ENCODE measurements around the gene LIPT1. TPM values are rescaled to one million over a fixed set of nuclear protein-coding genes. Genes with fewer than 3 reads are reported as not detected.
A peak's percentile ranks its signal among the peaks of the same experiment; 100 is the strongest.

The LIPT1 gene
- 3.2 and 4.2 TPM in 2 replicates for total RNA-seq (2012; rRNA removed)
- 2.6 and 3.5 TPM in 2 replicates for polyA plus RNA-seq (2012; rRNA removed)
- polyA plus RNA-seq (2012; cell fraction: cytosol; rRNA removed) = 0.78 and 1.0 TPM in 2 replicates
- 3.6 and 8.5 TPM in 2 replicates for polyA plus RNA-seq (2012; cell fraction: nucleus; rRNA removed; ENCODE audit: low replicate concordance)
- percentile 62 among the genes with signal in this experiment for Bru-seq, nascent RNA
- percentile 59 among the genes with signal in this experiment for BruChase-seq, experiment 1, labeled RNA remaining after a 6-hour chase
- BruChase-seq, experiment 2, labeled RNA remaining after a 2-hour chase = percentile 66 among the genes with signal in this experiment
- long read RNA-seq, partial matches to known transcripts = 0 of 2 reads
- long read RNA-seq, other reads (novel, unspliced or antisense) = 0 of 2 reads

GRCh38 chr2:99154643-99155536 is at the start of gene LIPT1, which contains the start of gene TSGA10:
Gene LIPT1 (plus strand): TSS chr2:99154967. CDS start chr2:99161958, 6,991 bp downstream.
Gene TSGA10 (minus strand): TSS chr2:99154942. CDS start chr2:99109439, 45,503 bp downstream.
- dilution Hi-C loops (cut with HindIII; ENCODE audit: low sequenced_read_pairs, unreplicated experiment) (no loop called here), intact Hi-C loops (cut with micrococcal nuclease) (loop anchor here (2.0 kb wide), 1 partner anchor 336 kb away; the partner anchor contains the start of gene REV1), in situ Hi-C loops (cut with MboI; ENCODE audit: low sequenced_read_pairs) (loop anchor here (25.0 kb wide), 1 partner anchor 1107 kb away; no protein-coding TSS in a partner anchor)
- Histone ChIP-seq H3K27me3 (ENCODE audit: control insufficient read depth, insufficient read depth, low read length) (no peaks in the 10 kb centered on the region), H3K4me2 (ENCODE audit: low read depth, low read length) (peak within 1 kb of the TSS; percentile 93), H3K9me3 (ENCODE audit: control insufficient read depth, insufficient read depth, low read length) (no peaks in the 10 kb centered on the region), H2BK20ac (ENCODE audit: low read depth, low read length) (no peak within 1 kb of the TSS; the same call in 1 of the 2 replicates), H2BK120ac (ENCODE audit: low read depth, low read length) (peak within 1 kb of the TSS; percentile 35), H4K91ac (ENCODE audit: insufficient read depth, low read depth, low read length) (peak within 1 kb of the TSS; percentile 77), H3K79me1 (ENCODE audit: low read depth in 1 of 2, low read length in 2 of 2) (peaks cover 15 to 20% of the 10 kb centered on the region in 2 experiments), H3K4ac (ENCODE audit: low read depth, low read length) (peak within 1 kb of the TSS; percentile 86), H3K14ac (replicated peaks; ENCODE audit: low read depth, low read length) (peak within 1 kb of the TSS; percentile 86), H3K9me1 (ENCODE audit: insufficient read depth, low read length) (no peaks in the 10 kb centered on the region), H4K5ac (ENCODE audit: low read depth, low read length) (peak within 1 kb of the TSS; percentile 88), H3K4me1 (ENCODE audit: control insufficient read depth, insufficient read depth, low read length) (peaks cover 5% of the 10 kb centered on the region), H2AFZ (replicated peaks; ENCODE audit: low read length, poor library complexity) (peak within 1 kb of the TSS; percentile 98), H4K8ac (ENCODE audit: low read depth in 2 of 2, low read length in 2 of 2) (peak within 1 kb of the TSS; percentile 93 to 95), H3K18ac (ENCODE audit: low read depth, low read length) (peak within 1 kb of the TSS; percentile 56), H2BK5ac (ENCODE audit: low read depth, low read length, poor library complexity, severe bottlenecking) (peak within 1 kb of the TSS; percentile 65), H3K36me3 (ENCODE audit: control insufficient read depth, insufficient read depth, low read length) (no peaks in the 10 kb centered on the region), H4K20me1 (ENCODE audit: insufficient read depth, low read length) (no peaks in the 10 kb centered on the region), H3K9ac (ENCODE audit: low read depth, low read length) (peak within 1 kb of the TSS; percentile 89), H3K27ac (ENCODE audit: insufficient read depth, low read length) (peak within 1 kb of the TSS; percentile 72), H2BK15ac (ENCODE audit: low read depth, low read length) (peak within 1 kb of the TSS; percentile 37; the same call in 1 of the 3 replicates), H2AK9ac (replicated peaks; ENCODE audit: low read depth, low read length, poor library complexity) (peak within 1 kb of the TSS; percentile 89), H3K23ac (ENCODE audit: low read depth, low read length) (peak within 1 kb of the TSS; percentile 74), H3K4me3 (ENCODE audit: insufficient read depth, low read depth, low read length) (peak within 1 kb of the TSS; percentile 79), H2AK5ac (ENCODE audit: low read depth, low read length) (0 out of 2 replicates have a peak within 1 kb of the TSS, but pooled peaks have one; percentile 4), H3K56ac (ENCODE audit: extremely low read depth, insufficient read depth, low read length) (peak within 1 kb of the TSS; percentile 54)
- DNase-seq = peak; percentile 92
- CTCF ChIA-PET = interaction anchor here (0.6 to 1.3 kb wide), 2 partner anchors 9 to 13 kb away, joined by 4 to 5 read pairs; no protein-coding TSS in a partner anchor
- no TSS peak for BruUV-seq (replicated peaks)
- POLR2A ChIA-PET (ENCODE audit: unreplicated experiment) = no interaction called here
- WGBS, 2 experiments (ENCODE audit: extremely low coverage in 2 of 2, insufficient read length in 1 of 2) = 1% methylated on average over 51 of the region's 70 CpGs; no CpG with 5 or more reads in 1 of the 2 experiments
- ATAC-seq (ENCODE audit: low read depth) = peak; percentile 100
- no peak for TF ChIP-seq RAD21 (IDR thresholded peaks at IDR 0.05; ENCODE audit: low read length)
- peak; percentile 7; the same call in 1 of the 2 replicates for TF ChIP-seq CTCF (conservative IDR thresholded peaks at IDR 0.05; ENCODE audit: low read depth, low read length)
- TF ChIP-seq ELK1 (IDR thresholded peaks at IDR 0.05; ENCODE audit: borderline replicate concordance, low read depth, low read length) = no peak
- TF ChIP-seq CEBPB (IDR thresholded peaks at IDR 0.05; ENCODE audit: low read depth, low read length) = 0 out of 2 replicates have a peak, but pooled peaks have one; percentile 2
- peak; percentile 69; the same call in 1 of the 2 replicates for TF ChIP-seq MAZ (IDR thresholded peaks at IDR 0.05; ENCODE audit: borderline replicate concordance, low read depth, low read length)
- TF ChIP-seq RFX5 (IDR thresholded peaks at IDR 0.05; ENCODE audit: low read depth, low read length) = no peak
- TF ChIP-seq RCOR1 (IDR thresholded peaks at IDR 0.05; ENCODE audit: insufficient replicate concordance, low read length) = peak; percentile 68
- TF ChIP-seq SMC3 (IDR thresholded peaks at IDR 0.05; ENCODE audit: low read depth, low read length) = no peak
- peak; percentile 41; the same call in 1 of the 2 replicates for TF ChIP-seq BHLHE40 (IDR thresholded peaks at IDR 0.05; ENCODE audit: low read depth, low read length)
- TF ChIP-seq POLR2A (IDR thresholded peaks at IDR 0.05; ENCODE audit: low read depth, low read length) = peak; percentile 54
- no peak for TF ChIP-seq MAFK (IDR thresholded peaks at IDR 0.05; ENCODE audit: low read depth, low read length)

All from IMR-90 (cell line).